HFFc6 (cell line): ENCODE results near the gene BAIAP2L1. TPM values are rescaled to one million over a fixed set of nuclear protein-coding genes. Genes with fewer than 3 reads are reported as not detected.

Experiments used
- DNase-seq: peaks from one replicate; pipeline ENCODE4 v3.0.0-alpha.2; 2018
- H3K27ac Mint-ChIP-seq: 2 replicates; pipeline ENCODE4 v1.8.0; 2020; ENCODE audit warnings: mild to moderate bottlenecking, mixed read lengths
- H3K27me3 Mint-ChIP-seq: 2 replicates; pipeline ENCODE4 v1.8.0; 2021; ENCODE audit warnings: mild to moderate bottlenecking, moderate library complexity, mixed read lengths; ENCODE audit not compliant: insufficient read depth
- H3K36me3 Mint-ChIP-seq: 2 replicates; pipeline ENCODE4 v1.8.0; 2021; ENCODE audit warnings: low read depth, mixed read lengths
- H3K4me1 Mint-ChIP-seq: 2 replicates; pipeline ENCODE4 v1.8.0; 2020; ENCODE audit warnings: low read depth, mixed read lengths
- H3K4me3 Mint-ChIP-seq: 2 replicates; pipeline ENCODE4 v1.8.0; 2020; ENCODE audit warnings: mild to moderate bottlenecking, moderate library complexity, mixed read lengths
- H3K9me3 Mint-ChIP-seq: 2 replicates; pipeline ENCODE4 v1.8.0; 2020; ENCODE audit warnings: mild to moderate bottlenecking, mixed read lengths
- total RNA-seq, 6 experiments: library from RNA; stranded (reverse); fragmentation: NEBNext Ultra II Directional; extraction: Animal tissue kit (Norgen Biotek cat#: 25700); gene quantifications; 2 replicates in 1 of 6; 3 replicates in 5 of 6; pipeline ENCODE4 v1.2.3, GENCODE V29; 2021
- TF ChIP-seq, protein P1 (sequence below): fragments of 200-600 bp; sonication (generic); IDR thresholded peaks from 2 replicates; pipeline ENCODE4 v1.5.0; 2021; ENCODE audit warnings: antibody characterized with exemption, mild to moderate bottlenecking

The BAIAP2L1 gene
- total RNA-seq, 6 experiments from 2014 or later, result 12.9 to 17.5 (median 14.2) TPM

GRCh38 chr7:98329100-98329790 lies 71.6 kb downstream of the BAIAP2L1 start:
- no peak for DNase-seq
- H3K9me3 Mint-ChIP-seq, result peaks cover 10% of the 10 kb centered on the region
- TF ChIP-seq, protein P1, sequence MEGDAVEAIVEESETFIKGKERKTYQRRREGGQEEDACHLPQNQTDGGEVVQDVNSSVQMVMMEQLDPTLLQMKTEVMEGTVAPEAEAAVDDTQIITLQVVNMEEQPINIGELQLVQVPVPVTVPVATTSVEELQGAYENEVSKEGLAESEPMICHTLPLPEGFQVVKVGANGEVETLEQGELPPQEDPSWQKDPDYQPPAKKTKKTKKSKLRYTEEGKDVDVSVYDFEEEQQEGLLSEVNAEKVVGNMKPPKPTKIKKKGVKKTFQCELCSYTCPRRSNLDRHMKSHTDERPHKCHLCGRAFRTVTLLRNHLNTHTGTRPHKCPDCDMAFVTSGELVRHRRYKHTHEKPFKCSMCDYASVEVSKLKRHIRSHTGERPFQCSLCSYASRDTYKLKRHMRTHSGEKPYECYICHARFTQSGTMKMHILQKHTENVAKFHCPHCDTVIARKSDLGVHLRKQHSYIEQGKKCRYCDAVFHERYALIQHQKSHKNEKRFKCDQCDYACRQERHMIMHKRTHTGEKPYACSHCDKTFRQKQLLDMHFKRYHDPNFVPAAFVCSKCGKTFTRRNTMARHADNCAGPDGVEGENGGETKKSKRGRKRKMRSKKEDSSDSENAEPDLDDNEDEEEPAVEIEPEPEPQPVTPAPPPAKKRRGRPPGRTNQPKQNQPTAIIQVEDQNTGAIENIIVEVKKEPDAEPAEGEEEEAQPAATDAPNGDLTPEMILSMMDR, result no peak
- H3K4me1 Mint-ChIP-seq, result peaks cover 32% of the 10 kb centered on the region
- no peak overlapping the region for H3K4me3 Mint-ChIP-seq
- H3K27ac Mint-ChIP-seq, result peak overlapping the region; percentile 62; the same call in 1 of the 2 replicates
- H3K27me3 Mint-ChIP-seq, result no peaks in the 10 kb centered on the region
- peaks cover 17% of the 10 kb centered on the region for H3K36me3 Mint-ChIP-seq

- Mint-ChIP-seq H3K4me3 (no peak overlapping the region), H3K36me3 (peaks cover 1% of the 10 kb centered on the region), H3K4me1 (peaks cover 36% of the 10 kb centered on the region), H3K9me3 (no peaks in the 10 kb centered on the region), H3K27ac (no peak overlapping the region), H3K27me3 (no peaks in the 10 kb centered on the region)
- DNase-seq, result no peak
- TF ChIP-seq, protein P1, result no peak
Observed at GRCh38 chr7:98324782-98325181, 76.1 kb downstream of the BAIAP2L1 start.

DNA sequence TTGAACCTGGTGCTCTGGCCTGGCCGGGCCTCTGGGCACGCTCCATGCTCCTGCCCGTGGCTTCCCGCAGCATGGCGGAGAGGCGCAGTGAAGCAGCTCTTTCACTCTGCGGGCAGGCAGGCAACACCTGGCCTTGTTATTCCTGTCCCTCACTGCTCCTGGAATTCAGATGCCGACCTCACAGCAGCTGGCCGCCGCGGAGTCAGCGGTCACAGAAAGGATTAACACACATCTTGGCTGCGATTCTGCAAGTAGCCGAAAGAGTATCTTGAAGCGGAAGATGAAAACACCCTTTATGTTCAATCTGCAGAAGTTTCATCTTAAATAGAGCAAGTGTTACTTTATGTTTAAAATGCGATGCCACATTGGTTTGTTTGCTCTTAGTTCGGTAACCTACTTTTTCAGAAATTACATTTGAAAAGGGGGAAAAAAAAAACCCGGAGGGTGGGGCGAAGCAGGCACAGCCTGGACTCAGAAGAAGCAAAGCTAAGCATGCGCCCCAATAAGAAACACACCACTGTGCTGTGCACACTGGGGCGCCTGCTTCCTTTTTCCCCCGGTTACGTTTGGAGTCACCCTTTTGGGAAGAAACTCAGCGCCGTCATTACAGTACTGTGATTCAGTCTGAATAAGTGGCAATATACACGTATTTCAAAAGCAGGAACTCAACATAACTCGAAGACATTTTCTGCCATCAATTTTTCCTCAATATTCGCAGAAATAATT lies 77.1 kb downstream of the BAIAP2L1 start:
- no peaks in the 10 kb centered on the region; the same call in 1 of the 2 replicates for H3K36me3 Mint-ChIP-seq
- H3K4me3 Mint-ChIP-seq, result peak overlapping the region; percentile 34; the same call in 1 of the 2 replicates
- H3K4me1 Mint-ChIP-seq, result peaks cover 29% of the 10 kb centered on the region
- TF ChIP-seq, protein P1, result no peak
- H3K27me3 Mint-ChIP-seq, result no peaks in the 10 kb centered on the region
- H3K27ac Mint-ChIP-seq, result no peak overlapping the region
- no peaks in the 10 kb centered on the region for H3K9me3 Mint-ChIP-seq
- no peak for DNase-seq

GRCh38 chr7:98322331-98323270 lies 78.3 kb downstream of the BAIAP2L1 start:
- H3K27ac Mint-ChIP-seq, result no peak overlapping the region
- no peak overlapping the region for H3K4me3 Mint-ChIP-seq
- H3K4me1 Mint-ChIP-seq, result peaks cover 26% of the 10 kb centered on the region
- H3K27me3 Mint-ChIP-seq, result no peaks in the 10 kb centered on the region
- TF ChIP-seq, protein P1, result no peak
- no peaks in the 10 kb centered on the region for H3K9me3 Mint-ChIP-seq
- peaks cover 3% of the 10 kb centered on the region; the same call in 1 of the 2 replicates for H3K36me3 Mint-ChIP-seq
- no peak for DNase-seq

DNA sequence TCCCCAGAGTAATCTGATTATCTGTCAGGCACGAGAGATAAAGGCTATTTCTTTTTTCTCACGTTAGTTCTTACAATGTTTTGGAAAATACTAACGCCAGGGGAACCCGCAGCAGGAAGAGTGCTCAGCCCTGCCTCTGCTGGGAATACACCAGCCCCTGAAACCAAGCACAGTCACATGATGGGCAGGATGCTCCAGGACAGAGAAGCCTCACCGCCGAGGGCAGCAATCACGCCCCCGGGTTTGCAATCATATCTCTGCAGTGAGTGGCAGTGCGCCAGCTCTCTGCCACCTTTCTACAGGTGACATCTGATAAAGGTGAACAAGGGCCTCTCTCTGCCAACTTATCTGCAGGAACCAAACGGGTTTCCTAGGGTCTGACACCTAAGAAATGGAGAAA lies 79.6 kb downstream of the BAIAP2L1 start:
- peaks cover 9% of the 10 kb centered on the region for H3K36me3 Mint-ChIP-seq
- H3K27ac Mint-ChIP-seq, result no peak overlapping the region
- no peaks in the 10 kb centered on the region for H3K9me3 Mint-ChIP-seq
- H3K4me3 Mint-ChIP-seq, result no peak overlapping the region
- peaks cover 19% of the 10 kb centered on the region for H3K4me1 Mint-ChIP-seq
- no peak for DNase-seq
- TF ChIP-seq, protein P1, result no peak
- 0 out of 2 replicates have a peak, but pooled peaks cover 3% of the 10 kb centered on the region for H3K27me3 Mint-ChIP-seq
